H1 (cell line): ENCODE results near the gene SCMH1. TPM values are rescaled to one million over a fixed set of nuclear protein-coding genes. Genes with fewer than 3 reads are reported as not detected.

Experiments
- CBX5 ChIP-seq: fragments of 300-800, 300-1000 bp; sonication (generic); IDR thresholded peaks from 2 replicates; pipeline ENCODE4 v1.7.1; 2016; ENCODE audit warnings: antibody characterized with exemption, low read length, low read depth
- CEBPB ChIP-seq: IDR thresholded peaks from 2 replicates; pipeline ENCODE4 v1.6.1; 2012; ENCODE audit warnings: low read depth, low read length
- CHD2 ChIP-seq: IDR thresholded peaks from 2 replicates; pipeline ENCODE4 v1.6.1; 2012; ENCODE audit warnings: low read length, improper control_type of control experiment
- CREB1 ChIP-seq: IDR thresholded peaks from 2 replicates; pipeline ENCODE4 v1.6.1; 2012; ENCODE audit warnings: inconsistent platforms
- JUND ChIP-seq: IDR thresholded peaks from 2 replicates; pipeline ENCODE4 v1.6.1; 2011; ENCODE audit warnings: mild to moderate bottlenecking, improper control_type of control experiment, low read length
- NANOG ChIP-seq: IDR thresholded peaks from 2 replicates; pipeline ENCODE4 v1.6.1; 2011; ENCODE audit warnings: low read length, low read depth, mild to moderate bottlenecking, inconsistent platforms; ENCODE audit not compliant: insufficient read depth, poor library complexity, severe bottlenecking
- RFX5 ChIP-seq: IDR thresholded peaks from 2 replicates; pipeline ENCODE4 v1.6.1; 2011; ENCODE audit warnings: low read depth, low read length, improper control_type of control experiment, borderline replicate concordance
- SUZ12 ChIP-seq: fragments of 200-600 bp; sonication (generic); IDR thresholded peaks from 2 replicates; pipeline ENCODE4 v1.6.1; 2012; ENCODE audit warnings: mild to moderate bottlenecking, inconsistent platforms, low read length, moderate library complexity, mixed read lengths
- polyA plus RNA-seq, 7 experiments: library from polyadenylated mRNA; depleted of rRNA in 3 of 7; stranded (reverse) in 5 of 7; unstranded in 2 of 7; fragments of >200 nt in 5 of 7; fragments of 200-250 nt in 2 of 7; gene quantifications; 1 replicate in 5 of 7; 2 replicates in 1 of 7; 4 replicates in 1 of 7; pipeline versions ENCODE4 v1.2.1 to v1.2.3, GENCODE V29; 2011 to 2013; ENCODE audit warnings: missing spikeins in 2 of 7, mixed read lengths in 2 of 7
- total RNA-seq: library from RNA; stranded (reverse); fragmentation: NEBNext Ultra II Directional; extraction: Animal tissue kit (Norgen Biotek cat#: 25700); gene quantifications from 2 replicates; pipeline ENCODE4 v1.2.1, GENCODE V29; 2021

SCMH1 gene
- total and polyA plus RNA-seq, 2 of the 8 experiments (the other 6 are each of a cell fraction or from before 2014, with no cell fraction given) = 16.6 to 30.7 TPM

DNA sequence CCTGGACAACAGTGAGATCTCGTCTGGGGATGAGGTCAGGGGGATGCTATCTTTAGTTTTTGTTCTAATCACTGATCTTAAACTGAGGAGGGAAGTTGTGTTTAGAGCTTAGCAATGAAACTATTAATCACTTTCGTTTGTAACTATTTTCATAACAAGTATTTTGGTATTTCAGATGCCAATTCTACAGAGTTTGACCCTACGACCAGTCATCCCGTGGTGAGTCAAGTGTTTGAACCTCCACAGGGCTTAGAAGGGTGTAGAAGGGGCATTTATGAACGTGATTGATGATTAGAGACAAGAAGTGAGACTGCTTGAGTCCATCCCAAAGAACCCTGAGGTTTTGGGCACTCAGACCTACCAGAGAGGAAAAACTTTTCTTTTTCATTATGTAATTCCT is 236.2 kb downstream of the SCMH1 start (continued):
- no peak for TF ChIP-seq CHD2
- TF ChIP-seq JUND = no peak
- TF ChIP-seq NANOG = no peak
- no peak for TF ChIP-seq RFX5
- no peak for TF ChIP-seq SUZ12
- TF ChIP-seq CREB1 = no peak
- TF ChIP-seq CEBPB = no peak
- TF ChIP-seq CBX5 = no peak
